ENCODE data around the gene CMTM8.

DNA sequence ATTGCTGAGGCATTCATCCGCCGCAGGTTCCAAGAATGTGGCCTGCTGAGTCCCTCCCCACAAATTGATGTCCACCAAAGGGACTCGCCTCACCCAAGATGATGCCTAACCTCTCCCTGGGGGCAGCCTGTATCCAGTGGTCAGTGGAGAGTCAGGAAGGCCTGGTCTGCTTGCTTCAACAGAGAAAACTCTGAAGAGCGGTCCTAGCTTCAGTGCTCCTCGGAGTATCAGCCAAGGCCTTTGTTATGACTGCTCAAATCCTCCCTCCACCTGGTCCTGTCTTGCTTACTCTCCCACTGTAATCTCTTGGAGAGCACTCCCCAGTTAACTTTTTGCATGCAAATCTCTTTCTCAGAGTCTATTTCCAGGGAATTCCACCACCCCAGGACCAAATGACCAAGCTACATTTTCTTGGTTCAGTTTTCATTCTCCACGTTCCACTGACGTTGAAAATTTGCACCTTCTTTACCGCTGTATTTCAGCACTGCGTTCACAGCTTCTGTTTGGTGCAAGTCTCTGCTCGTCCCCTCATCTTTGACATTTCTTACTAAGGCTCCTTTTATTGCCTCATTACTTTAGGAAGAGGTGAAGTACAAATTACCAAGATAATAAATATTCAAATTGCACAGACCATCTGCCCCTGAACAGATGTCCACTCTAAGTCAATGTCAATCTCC is 175.5 kb downstream of the CMTM8 start:
- TF ChIP-seq POLR2A (IDR thresholded peaks at IDR 0.05; ENCODE audit: low read depth, low read length) (0 out of 2 replicates have a peak, but pooled peaks have one; percentile 32), POLR2AphosphoS5 (IDR thresholded peaks at IDR 0.05; ENCODE audit: low read depth, low read length) (no peak), PAX5 (IDR thresholded peaks at IDR 0.05; ENCODE audit: insufficient read depth, low read length, severe bottlenecking) (no peak)

Data from GM12891 (cell line).